IPS-15b (cell line): Measurements from ENCODE around the gene INSC.

Experiments
- H3K27me3 ChIP-seq: one replicate; pipeline ENCODE4 v1.6.1; 2013; ENCODE audit warnings: low read length; ENCODE audit not compliant: control insufficient read depth, insufficient read depth
- H3K36me3 ChIP-seq: one replicate; pipeline ENCODE4 v1.6.1; 2013; ENCODE audit warnings: low read length; ENCODE audit not compliant: control insufficient read depth, insufficient read depth
- H3K4me1 ChIP-seq: one replicate; pipeline ENCODE4 v1.6.1; 2013; ENCODE audit warnings: mild to moderate bottlenecking, low read length; ENCODE audit not compliant: control insufficient read depth, insufficient read depth
- H3K4me3 ChIP-seq: one replicate; pipeline ENCODE4 v1.5.1; 2013; ENCODE audit warnings: low read depth, low read length
- H3K9ac ChIP-seq: one replicate; pipeline ENCODE4 v1.6.1; 2013; ENCODE audit warnings: low read depth, mild to moderate bottlenecking, low read length
- H3K9me3 ChIP-seq: one replicate; pipeline ENCODE4 v1.6.1; 2013; ENCODE audit warnings: mild to moderate bottlenecking, low read length; ENCODE audit not compliant: control insufficient read depth, insufficient read depth

The INSC gene

DNA sequence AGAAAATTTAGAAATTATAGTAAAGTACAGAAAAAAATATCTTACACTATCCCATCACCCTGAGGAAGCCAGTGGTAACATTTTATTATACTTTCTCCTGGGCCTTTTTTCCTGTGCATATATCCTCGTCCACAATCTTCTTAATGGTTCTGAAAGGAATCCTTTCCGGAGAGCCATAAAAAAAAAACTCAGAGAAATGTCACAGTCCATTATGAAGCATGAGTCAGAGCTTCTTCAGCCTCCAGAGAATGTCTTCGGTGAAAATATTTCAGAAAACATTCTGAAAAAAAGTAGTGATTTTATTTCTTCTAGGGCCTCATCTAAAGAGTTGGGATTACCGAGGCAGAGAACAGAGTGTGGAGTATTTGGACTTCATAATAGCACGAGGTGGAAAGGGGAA lies 163.4 kb downstream of the INSC start:
- Histone ChIP-seq H3K4me3 (no peak overlapping the region), H3K9me3 (no peaks in the 10 kb centered on the region), H3K4me1 (no peaks in the 10 kb centered on the region), H3K36me3 (no peaks in the 10 kb centered on the region), H3K9ac (no peak overlapping the region), H3K27me3 (no peaks in the 10 kb centered on the region)

DNA sequence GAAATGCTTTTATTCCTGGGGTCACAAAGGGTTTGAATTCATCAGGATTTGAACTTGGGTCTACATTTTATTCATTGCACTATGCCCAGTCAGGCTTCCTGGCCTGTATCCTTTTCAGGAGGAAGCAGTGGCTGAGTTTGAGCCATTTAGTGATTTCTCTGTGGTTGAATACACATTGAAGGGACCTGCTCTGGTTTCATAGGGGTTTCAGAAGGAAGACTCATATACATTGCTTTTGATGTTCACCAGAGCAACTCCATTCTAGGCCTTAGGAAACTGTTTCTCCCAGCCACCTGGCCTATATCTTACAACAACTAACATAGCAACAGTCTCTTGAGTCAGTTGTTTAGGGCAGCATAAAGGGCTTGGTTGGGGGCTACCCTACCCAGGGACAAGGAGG lies 165.7 kb downstream of the INSC start:
- no peak overlapping the region for H3K4me3 ChIP-seq
- no peak overlapping the region for H3K9ac ChIP-seq
- no peaks in the 10 kb centered on the region for H3K36me3 ChIP-seq
- H3K4me1 ChIP-seq = no peaks in the 10 kb centered on the region
- H3K9me3 ChIP-seq = no peaks in the 10 kb centered on the region
- H3K27me3 ChIP-seq = no peaks in the 10 kb centered on the region

DNA sequence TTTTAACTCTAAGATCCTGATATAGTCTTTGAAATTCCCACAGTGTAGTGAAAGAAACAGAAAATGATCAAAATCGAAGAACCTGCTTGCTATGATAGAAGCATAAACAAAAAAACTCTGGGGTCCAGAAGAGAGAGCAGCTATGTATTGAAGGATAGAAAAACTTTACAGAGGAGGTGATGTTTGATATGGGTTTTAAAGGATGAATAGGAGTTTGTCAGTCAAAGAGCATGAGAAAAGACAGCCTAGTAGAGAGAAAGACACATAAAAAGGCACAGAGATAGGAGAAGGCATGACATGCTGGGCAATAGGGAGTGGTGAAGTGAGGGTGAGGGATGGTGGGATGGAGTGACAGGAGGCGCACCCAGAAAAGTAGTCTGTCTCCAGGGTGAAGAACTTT lies 168.0 kb downstream of the INSC start:
- H3K27me3 ChIP-seq = no peaks in the 10 kb centered on the region
- no peaks in the 10 kb centered on the region for H3K36me3 ChIP-seq
- no peaks in the 10 kb centered on the region for H3K9me3 ChIP-seq
- H3K4me3 ChIP-seq = no peak overlapping the region
- no peak overlapping the region for H3K9ac ChIP-seq
- no peaks in the 10 kb centered on the region for H3K4me1 ChIP-seq

DNA sequence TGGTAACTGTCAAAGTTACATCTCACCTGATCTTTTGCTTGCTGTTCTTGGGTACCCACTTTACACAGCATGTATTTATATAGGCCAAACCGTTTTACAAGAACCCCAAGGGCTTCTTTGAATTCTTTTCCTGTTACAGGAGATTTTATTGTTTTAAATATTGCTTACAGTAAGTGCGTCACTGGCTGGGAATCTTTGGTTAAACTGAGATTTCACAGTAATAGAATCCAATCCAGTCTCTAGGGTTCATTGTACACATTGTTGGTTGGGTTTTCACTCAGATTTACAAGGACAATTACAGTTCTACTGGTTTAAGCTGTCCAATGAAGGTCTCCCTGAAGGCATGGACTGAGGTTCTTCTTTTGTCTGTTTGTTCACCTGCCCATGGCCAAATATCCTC lies 171.7 kb downstream of the INSC start:
- Histone ChIP-seq H3K4me3 (no peak overlapping the region), H3K27me3 (no peaks in the 10 kb centered on the region), H3K36me3 (no peaks in the 10 kb centered on the region), H3K9me3 (no peaks in the 10 kb centered on the region), H3K4me1 (no peaks in the 10 kb centered on the region), H3K9ac (no peak overlapping the region)

DNA sequence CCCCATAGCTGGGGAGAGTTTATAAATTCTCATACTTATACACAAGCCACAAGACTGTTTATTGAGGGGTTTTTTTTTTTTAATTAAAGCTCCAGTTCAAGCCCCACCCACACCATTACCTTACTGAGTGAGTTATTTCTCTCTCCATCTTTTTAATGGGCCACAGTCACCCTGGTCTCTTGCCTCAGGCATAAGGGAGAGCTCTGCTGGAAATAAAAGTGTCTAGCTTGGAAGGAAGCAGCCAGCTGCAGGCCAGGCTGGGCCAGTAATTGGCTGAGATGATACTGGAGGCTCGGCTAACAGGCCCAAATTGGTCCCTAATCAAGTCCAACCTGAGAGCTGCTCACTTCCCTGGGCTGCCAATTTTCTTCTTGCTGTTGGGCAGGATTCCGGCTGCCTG lies 174.1 kb downstream of the INSC start:
- Histone ChIP-seq H3K4me1 (no peaks in the 10 kb centered on the region), H3K9me3 (no peaks in the 10 kb centered on the region), H3K27me3 (no peaks in the 10 kb centered on the region), H3K4me3 (no peak overlapping the region), H3K36me3 (no peaks in the 10 kb centered on the region), H3K9ac (no peak overlapping the region)

DNA sequence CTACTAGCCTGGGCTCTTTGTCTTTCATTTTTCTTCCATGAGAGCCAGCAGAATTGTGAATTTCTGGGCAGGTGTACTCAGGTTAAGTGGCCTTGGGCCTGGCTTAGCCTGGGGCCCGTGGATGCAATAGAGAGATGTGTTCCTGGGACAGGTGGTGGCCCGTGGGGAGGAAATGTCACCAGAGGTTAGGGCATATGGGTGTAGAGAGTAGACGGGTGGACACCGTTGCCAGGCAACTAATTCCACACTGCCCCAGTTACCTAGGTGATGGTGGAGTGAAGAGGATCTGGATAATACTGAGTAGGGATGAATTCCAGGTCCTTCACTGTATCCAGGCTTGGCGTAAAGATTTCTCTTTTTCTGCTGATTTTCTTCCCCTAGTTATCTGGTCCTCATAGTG lies 175.0 kb downstream of the INSC start:
- H3K36me3 ChIP-seq = no peaks in the 10 kb centered on the region

DNA sequence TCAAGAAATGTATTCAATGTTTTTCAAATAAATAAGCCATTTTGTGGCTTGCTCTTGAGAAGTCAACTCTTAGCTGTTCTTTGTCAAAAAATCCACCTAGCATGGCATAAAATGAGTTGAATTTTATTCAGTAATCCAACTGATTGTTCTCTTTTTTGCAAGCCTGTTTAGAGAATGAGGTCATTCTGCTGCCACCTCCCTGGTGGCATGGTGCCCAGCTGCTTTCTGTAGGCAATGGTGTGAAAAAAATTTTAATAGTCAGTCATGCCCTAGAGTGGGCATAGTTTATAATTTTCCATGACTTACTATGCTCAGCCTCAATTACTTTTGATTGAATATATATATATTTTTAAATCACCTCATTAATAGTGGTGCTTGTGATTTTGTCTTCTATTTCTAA lies 177.2 kb downstream of the INSC start:
- no peaks in the 10 kb centered on the region for H3K36me3 ChIP-seq

More for the DNA sequence above, 175.0 kb downstream of the INSC start:
- no peaks in the 10 kb centered on the region for H3K4me1 ChIP-seq
- no peaks in the 10 kb centered on the region for H3K9me3 ChIP-seq
- no peaks in the 10 kb centered on the region for H3K27me3 ChIP-seq
- no peak overlapping the region for H3K9ac ChIP-seq
- no peak overlapping the region for H3K4me3 ChIP-seq

DNA sequence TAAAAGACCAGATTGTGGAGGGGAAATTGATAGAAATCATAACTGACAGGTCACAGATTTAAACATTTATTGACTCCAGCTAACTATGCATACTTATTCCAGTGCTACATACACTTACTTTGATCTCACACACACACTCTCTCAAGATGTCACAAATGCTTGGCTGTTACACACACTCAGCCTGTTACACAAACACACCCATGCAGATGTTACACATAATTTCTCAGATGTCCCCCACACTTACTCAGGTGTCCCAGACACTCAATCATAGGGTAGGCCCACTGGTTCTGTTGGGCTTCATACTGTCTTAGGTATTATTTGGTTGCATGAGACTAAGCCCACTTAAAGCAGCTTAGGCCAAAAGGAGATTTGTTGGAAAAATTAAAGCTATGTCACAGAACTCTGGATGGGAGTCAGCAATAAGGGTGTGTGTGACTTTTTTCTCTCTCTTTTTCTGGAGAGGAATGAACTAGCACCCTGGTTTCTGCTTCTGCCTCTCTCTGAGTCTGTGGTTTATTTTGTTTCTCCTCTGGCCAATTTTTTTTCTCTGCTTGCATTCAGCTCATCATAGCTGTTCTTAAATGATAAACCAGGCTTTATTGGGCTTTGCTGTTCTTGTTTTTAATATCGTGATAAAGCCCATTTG lies 179.4 kb downstream of the INSC start:
- Histone ChIP-seq H3K4me1 (peaks cover 3% of the 10 kb centered on the region), H3K9me3 (no peaks in the 10 kb centered on the region), H3K9ac (no peak overlapping the region), H3K27me3 (no peaks in the 10 kb centered on the region), H3K4me3 (no peak overlapping the region), H3K36me3 (no peaks in the 10 kb centered on the region)

More for the DNA sequence above, 177.2 kb downstream of the INSC start:
- Histone ChIP-seq H3K9ac (no peak overlapping the region), H3K27me3 (no peaks in the 10 kb centered on the region), H3K4me3 (no peak overlapping the region), H3K4me1 (peaks cover 3% of the 10 kb centered on the region), H3K9me3 (no peaks in the 10 kb centered on the region)

DNA sequence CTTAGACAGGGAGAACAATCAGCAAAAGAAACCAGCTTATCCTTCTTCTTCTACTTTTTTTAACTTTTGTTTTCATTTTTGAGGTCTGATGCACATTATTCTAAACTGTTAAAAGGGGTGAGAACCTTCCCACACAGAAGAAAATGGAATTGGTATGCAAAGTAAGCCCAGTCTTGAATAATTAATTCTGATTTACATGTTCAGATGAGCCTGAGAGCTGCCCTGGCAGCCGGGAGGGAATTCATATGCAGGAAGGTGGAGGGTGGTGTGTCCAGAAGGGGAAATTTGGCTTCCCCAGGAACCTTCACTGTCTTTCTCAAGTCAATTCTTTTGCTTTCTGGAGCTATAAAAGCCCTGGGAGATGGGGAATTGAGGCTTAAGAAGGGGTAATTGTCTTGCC lies 181.0 kb downstream of the INSC start:
- no peak overlapping the region for H3K9ac ChIP-seq
- no peaks in the 10 kb centered on the region for H3K27me3 ChIP-seq
- H3K4me1 ChIP-seq = peaks cover 3% of the 10 kb centered on the region
- H3K36me3 ChIP-seq = no peaks in the 10 kb centered on the region
- H3K4me3 ChIP-seq = no peak overlapping the region
- H3K9me3 ChIP-seq = no peaks in the 10 kb centered on the region
